Suppressor macrophage treated with lipopolysaccharide for 4 hours (primary cell): ENCODE results near the gene ABR.

ENCODE experiments used
- DNase-seq: peaks from one replicate; pipeline ENCODE4 v3.0.0-alpha.2; 2020

ABR gene

GRCh38 chr17:1120596-1121441 lies 59.0 kb downstream of the ABR start:
- no peak for DNase-seq

GRCh38 chr17:1119924-1120323 lies 59.9 kb downstream of the ABR start:
- DNase-seq, result no peak

GRCh38 chr17:1116602-1117001 lies 63.2 kb downstream of the ABR start:
- no peak for DNase-seq

GRCh38 chr17:1112875-1113274 lies 66.9 kb downstream of the ABR start:
- DNase-seq, result no peak

GRCh38 chr17:1111599-1112443 lies 68.0 kb downstream of the ABR start:
- peak; percentile 70 for DNase-seq

GRCh38 chr17:1110862-1111598 lies 68.8 kb downstream of the ABR start:
- peak; percentile 94 for DNase-seq

- DNase-seq, result no peak
These were observed 69.3 kb downstream of the ABR start for GRCh38 chr17:1110541-1110861.

- DNase-seq, result no peak
These were observed 69.9 kb downstream of the ABR start for GRCh38 chr17:1109606-1110540.

- DNase-seq, result peak; percentile 54
These were observed 70.8 kb downstream of the ABR start for GRCh38 chr17:1108765-1109605.

- DNase-seq, result no peak
These were observed 71.4 kb downstream of the ABR start for GRCh38 chr17:1108478-1108764.

- no peak for DNase-seq
These were observed 71.9 kb downstream of the ABR start for GRCh38 chr17:1107777-1108477.

GRCh38 chr17:1107083-1107776 lies 72.6 kb downstream of the ABR start:
- DNase-seq, result no peak

- no peak for DNase-seq
These were observed 75.6 kb downstream of the ABR start for GRCh38 chr17:1104222-1104621.

- DNase-seq, result no peak
These were observed 79.4 kb downstream of the ABR start for GRCh38 chr17:1100382-1100781.

- no peak for DNase-seq
These were observed 80.5 kb downstream of the ABR start for GRCh38 chr17:1099242-1099641.

GRCh38 chr17:1097972-1098744 lies 81.6 kb downstream of the ABR start:
- DNase-seq, result peak; percentile 93

GRCh38 chr17:1096215-1096614 lies 83.6 kb downstream of the ABR start:
- no peak for DNase-seq

- no peak for DNase-seq
These were observed 84.0 kb downstream of the ABR start for GRCh38 chr17:1095853-1096173.

- DNase-seq, result peak; percentile 93
These were observed 84.5 kb downstream of the ABR start for GRCh38 chr17:1095090-1095852.
